ENCODE data around the gene MOCS3. TPM values are rescaled to one million over a fixed set of nuclear protein-coding genes. Genes with fewer than 3 reads are reported as not detected.

MOCS3 gene
- total and polyA plus RNA-seq, 10 of the 15 experiments (the other 5 are each of a cell fraction or from before 2014, with no cell fraction given), result 0.87 to 5.9 (median 3.6) TPM

- TF ChIP-seq PRDM15 (CRISPR knock-in tag; IDR thresholded peaks at IDR 0.05), result no peak
- TF ChIP-seq RB1 (IDR thresholded peaks at IDR 0.05; ENCODE audit: borderline replicate concordance), result no peak
- TF ChIP-seq BRCA1 (IDR thresholded peaks at IDR 0.05; ENCODE audit: low read depth, low read length), result no peak
- no peak for TF ChIP-seq RCOR1 (conservative IDR thresholded peaks at IDR 0.05; ENCODE audit: low read depth, low read length)
- TF ChIP-seq PML (IDR thresholded peaks at IDR 0.05; ENCODE audit: low read length), result no peak
- TF ChIP-seq SMC3 (IDR thresholded peaks at IDR 0.05; ENCODE audit: borderline replicate concordance, low read length), result no peak
- no peak for TF ChIP-seq ATF7 (IDR thresholded peaks at IDR 0.05; ENCODE audit: low read depth)
Measured at GRCh38 chr20:51005214-51005613, 46.6 kb downstream of the MOCS3 start (continued).

- no peak for ATAC-seq
- ChIA-PET RAD21 (ENCODE audit: unreplicated experiment) (no interaction called here), POLR2A (no interaction called here)
- TF ChIP-seq NFYA (IDR thresholded peaks at IDR 0.05; ENCODE audit: borderline replicate concordance, low read depth, low read length) (no peak), ZNF384 (IDR thresholded peaks at IDR 0.05; ENCODE audit: borderline replicate concordance, low read depth, low read length) (no peak), ZBTB40 (IDR thresholded peaks at IDR 0.05; ENCODE audit: borderline replicate concordance) (no peak), TAF1 (IDR thresholded peaks at IDR 0.05; ENCODE audit: borderline replicate concordance, low read depth, low read length) (no peak), REST (IDR thresholded peaks at IDR 0.05; ENCODE audit: low read depth, low read length) (no peak), TBL1XR1 (IDR thresholded peaks at IDR 0.05; ENCODE audit: low read depth, low read length) (no peak)
Measured at GRCh38 chr20:51008718-51009117, 50.1 kb downstream of the MOCS3 start.

More at GRCh38 chr20:51008718-51009117, 50.1 kb downstream of the MOCS3 start:
- Histone ChIP-seq H3K9me3 (replicated peaks; ENCODE audit: control insufficient read depth, insufficient read depth, low read length) (no peaks in the 10 kb centered on the region), H4K20me1 (ENCODE audit: control insufficient read depth, insufficient read depth) (no peaks in the 10 kb centered on the region), H3K9ac (ENCODE audit: control insufficient read depth, insufficient read depth, low read length) (no peak overlapping the region), H3K27me3 (replicated peaks in 1 of 2; ENCODE audit: control insufficient read depth in 2 of 2, insufficient read depth in 2 of 2, low read length in 1 of 2) (peaks cover 2% of the 10 kb centered on the region in 2 experiments; a peak in 1 of 4 replicates), H3K27ac (ENCODE audit: control insufficient read depth, insufficient read depth) (no peak overlapping the region), H3K4me2 (ENCODE audit: control insufficient read depth, insufficient read depth) (no peak overlapping the region), H3K4me1 (ENCODE audit: control insufficient read depth, insufficient read depth, low read length) (no peaks in the 10 kb centered on the region), H3K4me3 (no peak overlapping the region), H3K36me3 (ENCODE audit: control insufficient read depth in 2 of 2, insufficient read depth in 2 of 2, low read length in 1 of 2) (no peaks in the 10 kb centered on the region), H3K79me2 (ENCODE audit: control insufficient read depth, insufficient read depth, low read length) (no peaks in the 10 kb centered on the region), H2AFZ (ENCODE audit: control insufficient read depth, low read depth, low read length) (no peak overlapping the region)
- no peak for DNase-seq (ENCODE audit: low read depth, low spot score)
- 39% methylated on average over 5 of the region's 5 CpGs for WGBS (ENCODE audit: insufficient coverage, insufficient replicate concordance, low lambda C conversion rate, missing lambda C conversion rate)
- no peak for FAIRE-seq
- ChIA-PET CTCF (no interaction called here), SMC1A (ENCODE audit: uncharacterized antibody, unreplicated experiment) (no interaction called here)
- intact Hi-C loops (cut with micrococcal nuclease; ENCODE audit: unreplicated experiment) (no loop called here), in situ Hi-C loops (cut with MboI) (no loop called here)
- no TSS peak for BruUV-seq (replicated peaks)
